Adipose tissue (tissue), 3 donors: ENCODE data around the gene CDKN2B. TPM values are rescaled to one million over a fixed set of nuclear protein-coding genes. Genes with fewer than 3 reads are reported as not detected.

Source experiments
- H3K27ac ChIP-seq: one replicate; pipeline ENCODE4 v1.5.1; 2013; ENCODE audit warnings: low read depth, low read length
- WGBS, 3 donors: extraction: QIAGEN DNeasy Blood & Tissue Kit; methylation state at CpG; one replicate each; pipeline ENCODE4 v1.1.7; 2013; 5-methylcytosine and 5-hydroxymethylcytosine counted together
- polyA plus RNA-seq, 3 donors: library from polyadenylated mRNA; stranded (reverse); fragments of 200-250 nt; gene quantifications; one replicate each; pipeline ENCODE4 v1.2.3, GENCODE V29; 2013
- donor health status: healthy with polysubstance abuse.
- donor health status: Bipolar disorder and iron deficiency.
- donor health status: healthy.

CDKN2B gene
- polyA plus RNA-seq, 3 donors: 1.6 to 55.0 (median 23.2) TPM

DNA sequence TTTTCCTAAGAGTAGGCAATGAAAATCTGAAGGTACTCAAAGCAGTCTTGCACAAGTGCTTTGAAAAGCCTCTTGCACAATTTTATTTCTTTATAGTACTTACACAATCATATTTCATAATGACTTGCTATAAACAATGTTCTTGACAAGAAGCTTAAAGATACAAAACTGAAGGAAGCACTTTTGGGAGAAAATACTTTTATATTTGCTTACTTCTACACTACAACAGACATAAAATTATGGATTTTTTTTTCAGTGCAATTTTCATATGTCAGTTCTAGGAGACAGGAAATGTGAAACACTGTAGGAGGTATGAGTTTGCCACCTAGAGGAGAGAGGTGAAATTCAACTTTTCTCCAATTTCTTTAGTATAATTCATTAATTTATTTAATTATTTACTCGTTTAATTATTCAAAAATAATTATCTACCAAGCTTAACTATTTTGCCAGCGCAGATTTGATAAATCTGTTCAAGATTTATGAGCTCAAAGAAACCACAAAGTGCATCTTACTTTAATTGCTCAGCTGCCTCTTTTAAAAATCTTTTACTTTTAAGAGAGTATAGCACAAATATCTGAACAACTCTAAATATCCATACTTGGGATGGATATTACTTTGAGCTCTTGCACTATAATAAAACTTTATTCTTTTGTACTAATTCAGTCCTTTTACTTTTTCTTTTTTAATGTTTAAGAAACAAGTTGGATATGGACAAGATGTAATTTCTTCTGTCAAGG, 29.0 kb upstream of the CDKN2B start:
- H3K27ac ChIP-seq: no peak overlapping the region
- WGBS, 3 donors: 20 to 36% (median 27%) methylated on average over 2 of the region's 2 CpGs

DNA sequence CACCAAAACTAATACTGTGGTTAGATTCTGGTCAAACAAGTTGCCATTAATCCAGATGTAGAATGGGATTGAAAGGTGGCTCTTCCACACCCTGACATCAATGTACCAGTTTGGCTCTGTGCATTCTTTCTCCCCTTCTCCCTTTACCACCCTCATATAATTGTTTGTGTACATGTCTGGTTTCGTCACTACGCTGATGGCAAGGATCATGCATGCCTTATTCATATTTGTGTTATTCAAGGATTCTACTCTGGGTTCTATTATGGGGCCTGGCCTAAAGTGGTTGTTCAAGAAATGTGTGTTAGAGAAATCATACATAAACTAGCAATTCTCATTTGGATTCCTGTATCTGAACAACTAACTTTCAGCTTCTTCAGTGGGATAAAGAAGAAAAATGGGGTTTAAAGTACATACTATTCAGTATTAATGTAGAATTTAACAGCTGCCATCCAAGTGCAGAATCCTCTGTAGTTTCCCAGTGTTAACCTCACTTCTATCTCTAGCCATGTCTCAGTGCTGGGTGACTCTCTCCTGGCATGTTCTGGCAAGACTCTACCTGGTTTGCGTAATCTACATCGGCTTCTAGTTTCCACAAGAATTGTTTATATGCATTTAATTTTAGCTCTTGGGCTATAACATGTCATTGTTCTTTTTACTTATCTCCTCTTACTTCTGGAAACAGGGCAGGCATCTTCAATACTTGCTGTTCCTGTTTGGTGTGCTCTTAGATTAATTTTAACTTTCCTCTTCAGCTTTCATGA, 27.9 kb upstream of the CDKN2B start:
- 77 to 80% (median 78%) methylated on average over 4 of the region's 4 CpGs for WGBS, 3 donors

DNA sequence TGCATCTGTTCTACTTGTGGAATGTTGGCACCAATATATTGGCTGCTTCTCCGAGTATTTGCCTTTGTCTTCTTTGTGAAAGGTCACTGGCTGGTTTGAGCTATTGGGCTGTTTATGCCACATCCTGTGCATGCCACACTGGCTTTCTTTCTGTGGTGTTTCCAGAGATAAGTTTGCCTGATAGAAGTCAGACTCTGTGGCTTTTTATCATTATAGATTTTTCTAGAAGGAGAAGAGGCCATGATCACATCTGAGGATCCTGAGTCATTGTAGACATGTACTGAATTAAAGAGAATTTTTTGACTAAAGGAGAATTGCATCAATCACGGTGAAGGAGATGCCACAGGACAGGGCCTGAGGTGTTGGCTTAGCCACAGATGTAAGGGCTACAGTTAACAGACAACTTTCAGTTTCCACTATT, 26.5 kb upstream of the CDKN2B start:
- no peak overlapping the region for H3K27ac ChIP-seq
- 79 to 84% (median 81%) methylated on average over 2 of the region's 2 CpGs for WGBS, 3 donors

More for the DNA sequence above, 27.9 kb upstream of the CDKN2B start:
- no peak overlapping the region for H3K27ac ChIP-seq

- H3K27ac ChIP-seq: no peak overlapping the region
- WGBS, 3 donors: 66 to 84% (median 76%) methylated on average over 8 of the region's 8 CpGs
Measured at GRCh38 chr9:22033012-22033630, 24.0 kb upstream of the CDKN2B start.

- H3K27ac ChIP-seq: no peak overlapping the region
- 66 to 76% (median 74%) methylated on average over 4 of the region's 4 CpGs for WGBS, 3 donors
Measured at GRCh38 chr9:22031655-22032411, 22.7 kb upstream of the CDKN2B start.

GRCh38 chr9:22030101-22030598, 21.0 kb upstream of the CDKN2B start:
- 24 to 35% (median 34%) methylated on average over 1 of the region's 1 CpG for WGBS, 3 donors
- H3K27ac ChIP-seq: no peak overlapping the region

DNA sequence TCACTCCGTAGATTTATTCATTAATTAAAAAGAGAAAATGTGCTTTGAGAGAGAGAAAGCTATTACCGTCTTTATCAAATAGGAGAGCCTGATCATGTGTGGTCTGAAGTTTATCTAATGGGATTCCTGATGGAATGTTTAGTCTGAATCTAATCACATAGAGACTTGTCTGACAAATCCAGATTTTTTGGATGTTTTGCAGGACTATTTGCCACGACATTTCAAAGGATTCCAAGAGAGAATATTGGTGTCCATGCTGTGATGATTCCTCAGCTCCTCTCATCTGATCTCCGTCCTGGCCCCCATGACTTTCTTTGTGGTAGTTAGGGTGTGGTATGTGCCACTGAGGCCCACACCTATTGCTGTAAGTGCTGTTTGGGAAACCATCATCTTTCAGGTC, 20.1 kb upstream of the CDKN2B start:
- no peak overlapping the region for H3K27ac ChIP-seq
- WGBS, 3 donors: 65 to 83% (median 73%) methylated on average over 4 of the region's 4 CpGs

- no peak overlapping the region for H3K27ac ChIP-seq
Measured at GRCh38 chr9:22028394-22028793, 19.3 kb upstream of the CDKN2B start.

DNA sequence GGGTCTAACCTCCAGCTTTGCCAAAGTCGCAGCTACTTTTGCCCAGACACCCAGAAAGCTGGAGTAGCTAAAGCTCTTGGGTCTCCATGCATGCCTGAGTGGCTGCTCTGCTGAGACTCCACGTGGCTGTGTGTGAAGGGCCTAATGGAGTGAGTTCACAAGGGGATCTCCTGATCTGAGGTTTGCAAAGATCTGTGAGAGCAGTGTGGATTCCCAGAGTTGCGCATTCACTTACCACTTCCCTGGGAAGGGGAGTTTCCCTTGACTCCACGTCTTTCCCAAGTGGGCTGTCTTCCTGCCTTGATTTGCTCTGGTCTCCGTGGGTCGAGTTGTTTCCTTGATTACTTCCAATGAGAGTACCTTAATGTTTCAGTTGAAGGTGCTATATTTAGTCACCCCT, 17.6 kb upstream of the CDKN2B start:
- 45 to 57% (median 48%) methylated on average over 6 of the region's 6 CpGs for WGBS, 3 donors
- H3K27ac ChIP-seq: no peak overlapping the region

- WGBS, 3 donors: 86 to 94% (median 94%) methylated on average over 3 of the region's 3 CpGs
- H3K27ac ChIP-seq: no peak overlapping the region
Measured at GRCh38 chr9:22022396-22022795, 13.3 kb upstream of the CDKN2B start.

- 20 to 23% (median 23%) methylated on average over 13 of the region's 13 CpGs for WGBS, 3 donors
- no peak overlapping the region for H3K27ac ChIP-seq
Measured at GRCh38 chr9:22010866-22011625, 1.9 kb upstream of the CDKN2B start.

- H3K27ac ChIP-seq: no peak overlapping the region
- WGBS, 3 donors: 6 to 7% (median 7%) methylated on average over 6 of the region's 6 CpGs
Measured at GRCh38 chr9:22009506-22009867, 382 bp upstream of the CDKN2B start.

GRCh38 chr9:22008384-22008716, 755 bp downstream of the CDKN2B start:
- 2 to 7% (median 5%) methylated on average over 8 of the region's 8 CpGs for WGBS, 3 donors
- H3K27ac ChIP-seq: no peak overlapping the region

DNA sequence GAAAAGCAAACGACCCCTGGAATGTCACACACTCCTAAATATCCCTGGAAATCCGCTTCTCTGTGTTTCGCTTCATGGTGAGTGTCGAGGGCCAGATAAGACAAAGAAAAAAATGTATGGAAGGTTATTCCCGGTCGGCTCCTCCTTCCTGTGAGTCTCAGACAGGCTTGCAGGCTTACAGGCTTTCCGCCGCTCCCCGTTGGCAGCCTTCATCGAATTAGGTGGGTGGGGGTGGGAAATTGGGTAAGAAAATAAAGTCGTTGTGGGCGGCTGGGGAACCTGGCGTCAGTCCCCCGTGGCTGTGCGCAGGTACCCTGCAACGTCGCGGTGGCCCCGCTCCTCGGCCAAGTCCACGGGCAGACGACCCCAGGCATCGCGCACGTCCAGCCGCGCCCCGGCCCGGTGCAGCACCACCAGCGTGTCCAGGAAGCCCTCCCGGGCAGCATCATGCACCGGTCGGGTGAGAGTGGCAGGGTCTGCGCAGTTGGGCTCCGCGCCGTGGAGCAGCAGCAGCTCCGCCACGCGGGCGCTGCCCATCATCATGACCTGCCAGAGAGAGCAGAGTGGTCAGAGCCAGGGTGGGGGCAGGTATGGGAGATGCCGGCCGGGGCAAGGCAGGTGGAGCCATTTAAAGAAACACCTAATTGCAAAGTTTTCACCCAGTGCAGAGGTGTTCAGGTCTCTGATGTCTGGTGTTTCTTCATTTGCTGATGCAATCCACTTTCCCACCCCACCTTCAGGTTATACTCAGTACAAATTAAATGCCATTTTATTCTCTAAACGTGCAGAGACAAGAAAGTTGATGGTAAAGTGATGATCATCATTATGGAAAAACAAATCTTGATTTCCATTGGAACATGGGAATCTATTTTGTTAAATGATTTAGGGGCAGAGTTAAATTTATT, 3.2 kb downstream of the CDKN2B start:
- H3K27ac ChIP-seq: no peak overlapping the region
- 11 to 29% (median 24%) methylated on average over 43 to 44 of the region's 44 CpGs for WGBS, 3 donors

- no peak overlapping the region for H3K27ac ChIP-seq
- 31 to 42% (median 37%) methylated on average over 25 of the region's 25 CpGs for WGBS, 3 donors
Measured at GRCh38 chr9:22005021-22005701, 3.9 kb downstream of the CDKN2B start.

GRCh38 chr9:22002038-22002437, 7.1 kb downstream of the CDKN2B start:
- 38 to 45% (median 42%) methylated on average over 1 of the region's 1 CpG for WGBS, 3 donors
- no peak overlapping the region for H3K27ac ChIP-seq

GRCh38 chr9:21998026-21998425, 11.1 kb downstream of the CDKN2B start:
- 78 to 90% (median 85%) methylated on average over 2 of the region's 2 CpGs for WGBS, 3 donors
- H3K27ac ChIP-seq: no peak overlapping the region
